NCI-H1930 (cell line): ENCODE measurements around the gene COL5A1.

ENCODE experiments used
- DNase-seq, 2 experiments: peaks; one replicate each; lab custom pipeline; 2025; lab: John Stamatoyannopoulos, UW

Gene COL5A1

DNA sequence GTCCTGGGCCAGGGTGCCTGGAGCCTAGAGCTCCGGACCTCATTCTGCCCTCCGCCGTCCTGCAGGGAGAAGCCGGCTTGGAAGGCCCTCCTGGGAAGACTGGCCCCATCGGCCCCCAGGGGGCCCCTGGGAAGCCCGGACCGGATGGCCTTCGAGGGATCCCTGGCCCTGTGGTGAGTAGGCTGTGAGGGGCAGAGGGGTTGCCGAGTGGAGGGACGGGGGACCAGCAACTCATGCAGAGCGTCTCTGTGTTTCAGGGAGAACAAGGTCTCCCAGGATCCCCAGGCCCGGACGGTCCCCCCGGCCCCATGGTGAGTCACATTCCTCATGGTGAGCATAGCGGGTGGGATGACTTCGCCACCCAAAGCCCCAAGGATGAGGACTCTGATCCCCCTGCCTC lies 177.0 kb downstream of the COL5A1 start:
- DNase-seq, result no peak

- no peak for DNase-seq
Measured at GRCh38 chr9:134820901-134821300, 179.3 kb downstream of the COL5A1 start.

DNA sequence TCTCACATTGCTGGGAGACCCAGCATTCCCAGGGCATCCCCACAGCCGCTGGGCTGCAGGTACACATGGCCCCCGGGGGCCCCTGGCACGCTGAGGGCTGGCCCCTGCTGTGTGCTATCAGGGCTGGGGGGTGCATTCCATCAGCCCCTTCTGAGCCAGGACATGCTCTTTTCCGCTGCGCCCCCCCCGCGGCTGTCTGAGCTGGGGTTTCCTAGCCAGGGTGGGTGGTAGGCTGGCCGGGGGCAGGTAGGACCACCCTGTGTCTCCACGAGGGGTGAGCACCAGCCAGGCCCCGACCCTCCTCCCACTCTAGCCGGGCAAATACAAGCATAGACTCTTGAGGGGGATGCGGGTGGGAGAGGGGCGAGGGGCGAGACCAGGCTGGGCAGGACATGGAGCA lies 180.9 kb downstream of the COL5A1 start:
- no peak for DNase-seq

GRCh38 chr9:134823623-134824022 lies 182.0 kb downstream of the COL5A1 start:
- DNase-seq, result no peak

GRCh38 chr9:134824583-134824982 lies 183.0 kb downstream of the COL5A1 start:
- DNase-seq, result no peak

DNA sequence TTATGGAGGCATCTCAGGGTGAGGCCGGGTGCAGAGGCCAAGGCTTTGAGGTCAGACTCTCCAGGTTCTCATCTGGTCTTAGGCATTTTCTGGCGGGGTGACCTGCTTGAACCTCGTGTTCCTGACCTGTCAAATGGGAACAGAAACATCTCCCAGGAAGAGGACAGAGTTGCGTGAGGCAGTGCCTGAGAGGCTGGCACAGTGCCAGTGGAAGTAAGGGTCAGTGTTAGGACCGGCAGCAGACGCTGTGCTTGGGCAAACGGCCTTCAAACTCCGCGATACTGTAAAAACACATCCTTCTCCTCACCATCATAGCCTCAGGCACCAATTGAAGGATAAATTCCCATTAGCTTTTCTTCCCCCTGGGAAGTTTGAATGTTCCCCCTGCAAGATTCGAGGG lies 183.4 kb downstream of the COL5A1 start:
- no peak for DNase-seq

- DNase-seq, result no peak
Measured at GRCh38 chr9:134826336-134827285, 185.0 kb downstream of the COL5A1 start.

DNA sequence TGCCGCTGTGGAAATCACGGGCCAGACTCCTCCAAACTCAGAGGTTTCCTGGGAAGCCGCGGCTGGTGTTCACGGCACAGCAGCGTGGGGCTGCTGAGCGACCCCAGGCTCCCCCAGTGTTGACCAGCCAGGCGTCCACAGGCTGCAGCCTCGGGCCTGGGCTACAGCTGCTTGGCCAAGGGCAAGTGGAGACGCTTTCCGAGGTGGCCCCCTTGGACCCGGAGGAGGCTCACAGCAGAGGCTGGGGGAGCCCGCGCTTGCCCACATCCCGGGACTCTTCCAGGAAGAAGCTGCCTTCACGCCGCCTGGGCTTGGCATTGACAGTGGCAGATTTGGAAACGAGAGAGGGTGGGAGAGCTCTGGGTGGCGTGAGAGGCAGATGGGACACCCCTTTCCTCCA lies 186.0 kb downstream of the COL5A1 start:
- DNase-seq, result no peak

DNA sequence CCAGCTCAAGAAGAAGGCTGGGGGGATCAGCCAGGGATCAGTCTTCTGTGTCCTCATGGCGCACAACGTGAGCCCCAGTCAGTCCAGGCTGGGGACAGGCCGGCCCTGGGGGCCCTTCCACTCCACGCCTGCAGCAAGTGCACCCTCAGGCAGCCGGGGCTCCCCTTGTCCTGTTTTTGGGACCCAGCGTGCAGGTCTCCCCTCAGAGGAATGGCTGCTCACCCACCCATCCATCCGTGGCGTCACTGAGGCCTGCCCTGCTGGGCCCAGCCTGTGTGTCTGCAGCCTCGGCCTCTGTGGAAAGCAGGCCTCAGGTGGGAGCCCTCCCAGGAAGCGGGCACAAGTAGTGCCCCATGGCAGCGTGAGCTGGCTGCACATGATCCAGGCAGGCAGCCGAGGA lies 186.4 kb downstream of the COL5A1 start:
- DNase-seq, result no peak

DNA sequence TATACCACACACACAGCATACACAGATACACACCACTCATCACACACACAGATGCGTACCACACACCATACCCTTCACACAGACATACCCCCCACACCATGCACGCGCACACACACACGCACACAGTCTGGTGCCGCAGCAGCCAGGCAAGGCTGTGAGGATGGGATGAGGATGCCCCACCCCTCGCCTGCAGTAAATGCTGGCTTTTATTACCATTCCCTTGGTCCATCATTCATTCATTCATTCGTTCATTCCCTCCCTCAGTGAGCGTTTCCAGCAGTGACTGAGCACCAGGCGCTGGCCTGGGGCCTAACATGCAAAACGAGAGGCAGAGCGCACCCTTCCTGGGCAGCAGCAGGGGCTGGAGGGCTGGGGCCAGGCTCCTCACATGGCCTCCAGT lies 187.3 kb downstream of the COL5A1 start:
- no peak for DNase-seq

DNA sequence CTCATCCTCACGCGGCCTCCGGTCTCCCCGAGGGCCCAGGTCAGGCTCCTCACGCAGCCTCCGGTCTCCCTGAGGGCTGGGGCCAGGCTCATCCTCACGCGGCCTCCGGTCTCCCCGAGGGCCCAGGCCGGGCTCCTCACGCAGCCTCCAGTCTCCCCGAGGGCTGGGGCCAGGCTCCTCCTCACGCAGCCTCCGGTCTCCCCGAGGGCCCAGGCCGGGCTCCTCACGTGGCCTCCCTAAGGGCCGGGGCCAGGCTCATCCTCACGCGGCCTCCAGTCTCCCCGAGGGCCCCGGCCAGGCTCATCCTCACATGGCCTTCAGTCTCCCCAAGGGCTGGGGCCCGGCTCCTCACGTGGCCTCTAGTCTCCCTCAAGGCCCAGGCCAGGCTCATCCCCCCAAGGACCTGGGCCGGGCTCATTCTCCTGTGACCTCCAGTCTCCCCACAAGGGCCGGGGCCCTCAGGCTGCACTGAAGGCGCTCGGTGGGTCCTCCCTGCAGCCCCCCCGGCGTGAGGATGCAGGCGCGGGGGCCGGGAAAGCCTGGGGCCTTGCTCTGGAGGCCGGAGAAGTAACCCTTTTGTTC lies 187.8 kb downstream of the COL5A1 start:
- no peak for DNase-seq

DNA sequence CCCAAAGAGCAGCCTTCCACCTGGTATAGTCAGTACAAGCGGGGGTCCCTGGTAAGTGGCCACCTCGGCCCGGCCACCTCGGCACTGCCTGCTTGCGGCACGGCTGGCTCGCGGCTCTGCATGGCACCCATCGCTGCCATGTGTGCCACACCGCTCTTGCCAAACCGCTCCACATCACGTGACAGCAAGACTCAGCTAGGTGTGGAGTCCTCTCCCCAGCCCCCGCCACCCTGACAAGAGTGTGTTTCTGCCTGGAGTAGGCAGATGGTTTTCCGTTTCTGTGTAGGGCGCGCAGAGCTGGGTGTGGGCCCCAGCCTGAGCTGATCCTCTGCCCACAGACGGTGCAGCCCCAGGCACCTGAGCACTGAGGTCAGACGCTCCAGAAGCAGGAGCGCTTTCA lies 188.5 kb downstream of the COL5A1 start:
- DNase-seq, result no peak

DNA sequence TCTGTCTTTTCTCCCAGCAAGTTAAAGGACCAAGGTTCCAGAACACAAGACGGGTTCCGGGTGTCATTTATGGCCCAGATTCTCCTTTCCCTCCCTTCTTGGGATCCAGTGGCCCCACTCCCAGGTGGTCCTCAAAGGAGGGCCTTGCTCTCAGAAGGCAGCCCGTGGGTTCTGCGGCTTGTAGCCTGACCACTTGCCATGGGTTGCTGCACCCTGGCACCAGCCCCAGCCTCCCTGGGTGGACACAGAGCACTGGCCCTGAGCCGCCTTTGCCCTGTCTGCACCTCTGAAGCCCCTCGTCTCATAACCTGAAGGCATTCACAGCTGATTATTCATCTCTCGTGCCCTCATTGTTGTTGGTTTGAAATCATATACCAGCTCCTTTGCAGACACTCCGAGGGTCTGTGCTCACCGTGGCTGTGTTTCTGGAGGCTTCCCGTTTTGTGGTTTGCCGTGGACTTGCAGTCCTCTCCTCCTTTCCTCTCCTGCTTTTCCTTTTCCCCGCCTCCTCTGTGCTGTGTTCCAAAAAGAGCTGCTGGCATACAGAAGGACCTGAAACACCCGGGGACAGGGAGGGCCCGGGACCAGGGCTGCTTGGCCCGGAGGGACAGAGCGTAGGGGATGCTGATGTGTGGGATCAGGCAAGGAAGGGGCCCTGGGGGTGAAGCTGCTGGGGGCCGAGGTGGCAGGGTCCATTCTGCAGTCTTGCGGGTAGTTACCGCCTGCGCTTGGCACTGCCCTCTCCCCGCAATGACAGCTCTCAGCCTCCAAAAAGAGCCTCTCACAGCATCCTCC lies 189.5 kb downstream of the COL5A1 start:
- no peak for DNase-seq

- DNase-seq, result no peak
Measured at GRCh38 chr9:134832471-134832870, 190.9 kb downstream of the COL5A1 start.

DNA sequence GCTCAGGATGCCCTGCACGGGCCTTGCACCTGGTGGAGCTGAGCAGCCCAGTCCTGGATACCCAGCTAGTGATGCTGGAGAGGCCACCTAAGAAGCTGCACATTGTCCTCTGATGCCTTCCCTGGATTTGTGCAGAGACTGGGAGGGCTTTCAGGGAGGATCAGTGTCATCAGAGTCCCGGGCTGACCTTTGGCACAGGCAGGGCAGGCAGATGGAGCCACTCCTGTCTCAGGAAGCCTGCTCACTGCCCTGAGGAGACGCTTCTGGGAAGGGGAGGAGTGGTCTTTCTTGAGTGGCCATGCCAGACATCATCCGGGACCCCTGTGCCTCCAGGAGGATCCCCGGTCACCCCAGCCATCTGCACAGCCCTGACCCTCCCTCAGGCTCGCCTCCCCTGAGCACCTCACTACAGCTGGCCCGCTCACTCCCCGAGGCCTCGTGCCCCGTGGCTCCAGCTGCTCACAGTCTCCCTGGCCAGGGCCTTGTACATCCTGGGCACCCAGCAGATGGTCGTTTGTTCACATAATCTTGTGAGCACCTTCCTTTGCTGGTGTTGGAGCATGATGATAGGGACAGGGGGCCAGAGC lies 191.8 kb downstream of the COL5A1 start:
- no peak for DNase-seq

DNA sequence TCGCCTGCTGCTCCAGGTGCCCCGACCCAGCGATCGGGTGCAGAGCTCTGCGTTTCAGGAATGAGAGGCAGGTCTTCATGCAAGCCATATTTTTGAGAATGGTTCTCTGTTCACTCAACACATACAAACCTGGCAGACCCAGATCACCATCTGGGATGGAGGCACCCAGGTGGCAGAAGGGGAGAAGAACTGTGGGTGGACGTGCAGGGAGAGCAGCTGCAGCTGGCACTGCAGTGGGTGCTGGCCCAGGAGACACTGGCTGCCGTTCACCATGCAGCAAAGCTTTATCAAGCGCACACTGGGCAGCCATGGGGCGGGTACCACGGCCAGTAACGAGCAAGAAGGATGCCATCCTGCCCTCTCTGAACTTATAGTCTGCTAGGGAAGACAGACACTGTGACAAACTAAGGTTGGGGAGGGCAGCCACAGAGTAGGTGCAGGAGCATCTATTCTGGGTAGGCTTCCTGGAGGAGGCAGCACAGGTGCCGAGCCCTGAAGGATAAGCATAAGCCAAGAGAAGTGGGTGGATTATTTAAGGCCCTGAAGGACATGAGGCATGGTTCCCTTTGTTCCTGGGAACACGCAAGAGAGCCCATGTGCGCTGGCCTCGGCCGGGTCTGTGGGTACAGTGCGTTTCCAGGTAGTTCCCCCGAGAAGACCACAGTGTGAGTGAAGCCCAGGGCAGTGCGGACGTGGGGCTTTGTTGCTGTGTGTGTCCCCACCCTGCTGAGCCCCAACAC lies 192.8 kb downstream of the COL5A1 start:
- no peak for DNase-seq

- no peak for DNase-seq
Measured at GRCh38 chr9:134834957-134835419, 193.4 kb downstream of the COL5A1 start.

GRCh38 chr9:134835448-134835847 lies 193.8 kb downstream of the COL5A1 start:
- DNase-seq, result no peak

GRCh38 chr9:134835987-134836386 lies 194.4 kb downstream of the COL5A1 start:
- DNase-seq, result no peak

GRCh38 chr9:134836406-134836970 lies 194.9 kb downstream of the COL5A1 start:
- no peak for DNase-seq

- DNase-seq, result no peak
Measured at GRCh38 chr9:134837529-134837928, 195.9 kb downstream of the COL5A1 start.
